DND-41 (cell line): ENCODE results near the gene EIF4E1B.

Experiments used
- CTCF ChIP-seq: IDR thresholded peaks from 2 replicates; pipeline ENCODE4 v1.5.1; 2012; ENCODE audit warnings: borderline replicate concordance, low read length, moderate library complexity, mild to moderate bottlenecking; ENCODE audit not compliant: poor library complexity, severe bottlenecking; ENCODE audit errors: extremely low read depth
- EZH2 ChIP-seq: IDR thresholded peaks from 3 replicates; pipeline ENCODE4 v1.6.1; 2012; ENCODE audit warnings: borderline replicate concordance, low read depth, mild to moderate bottlenecking, moderate library complexity, low read length, inconsistent platforms; ENCODE audit not compliant: severe bottlenecking

GRCh38 chr5:176656467-176656990 lies 26.1 kb downstream of the EIF4E1B start:
- TF ChIP-seq CTCF, result no peak
- no peak for TF ChIP-seq EZH2
